ENCODE measurements around the gene SHISA4. TPM values are rescaled to one million over a fixed set of nuclear protein-coding genes. Genes with fewer than 3 reads are reported as not detected.

Gene SHISA4
- total and polyA plus RNA-seq, 2 donors (not counting 3 experiments of a cell fraction or from before 2014, with no cell fraction given) = 25.6 to 78.2 TPM

DNA sequence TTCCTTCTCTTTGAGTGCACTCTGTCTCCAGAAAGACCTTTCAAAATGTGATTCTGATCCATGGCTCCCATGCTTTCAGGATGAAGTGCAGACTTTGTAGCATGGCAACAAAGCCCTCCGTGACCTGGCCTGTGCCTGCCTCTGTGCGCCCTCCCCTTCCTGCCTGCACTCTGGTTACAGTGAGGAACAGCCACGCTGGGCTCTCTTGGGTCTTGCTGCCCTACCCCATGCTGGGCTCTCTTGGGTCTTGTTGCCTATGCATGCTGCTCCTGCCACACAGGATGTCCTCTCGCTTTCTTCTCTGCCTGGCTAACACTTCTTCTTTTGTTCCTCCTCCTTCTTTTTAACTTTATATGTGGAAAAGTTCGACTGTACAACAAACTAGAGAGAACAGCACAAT, 29.6 kb downstream of the SHISA4 start:
- BruUV-seq (replicated peaks) = no TSS peak
- no peak overlapping the region for H2AFZ ChIP-seq (ENCODE audit: low read depth, low read length)
- TF ChIP-seq JUN (IDR thresholded peaks at IDR 0.05; ENCODE audit: borderline replicate concordance, insufficient read depth, insufficient read length, low read depth) (no peak), POLR2AphosphoS5 (IDR thresholded peaks at IDR 0.05; ENCODE audit: insufficient read depth, low read depth, low read length) (no peak), CTCF (IDR thresholded peaks at IDR 0.05; ENCODE audit: extremely low read depth in 1 of 2, insufficient read depth in 1 of 2, low read depth in 1 of 2, low read length in 2 of 2) (no peak), EZH2 (IDR thresholded peaks at IDR 0.05; ENCODE audit: borderline replicate concordance, low read depth, low read length, severe bottlenecking) (no peak), GATA2 (IDR thresholded peaks at IDR 0.05; ENCODE audit: insufficient read depth, insufficient read length, low read depth, low read length) (no peak), MYC (IDR thresholded peaks at IDR 0.05; ENCODE audit: low read depth, low read length) (no peak), POLR2A (IDR thresholded peaks at IDR 0.05; ENCODE audit: low read depth, low read length) (no peak)
- TF ChIP-seq, protein P1, sequence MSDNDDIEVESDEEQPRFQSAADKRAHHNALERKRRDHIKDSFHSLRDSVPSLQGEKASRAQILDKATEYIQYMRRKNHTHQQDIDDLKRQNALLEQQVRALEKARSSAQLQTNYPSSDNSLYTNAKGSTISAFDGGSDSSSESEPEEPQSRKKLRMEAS (IDR thresholded peaks at IDR 0.05; ENCODE audit: insufficient read depth, insufficient read length) = no peak
- POLR2A ChIA-PET = no interaction called here
- H3K4me3 ChIP-seq (replicated peaks in 1 of 3; ENCODE audit: insufficient read depth in 1 of 3, low read depth in 1 of 3, low read length in 3 of 3) = no peak overlapping the region
- FAIRE-seq (no peak), DNase-seq (ENCODE audit: low read depth, low spot score) (no peak)
- intact Hi-C loops (cut with micrococcal nuclease) = no loop called here
- no peaks in the 10 kb centered on the region for H3K79me2 ChIP-seq (ENCODE audit: control insufficient read depth, insufficient read depth, low read length)
- no peak overlapping the region for H3K4me2 ChIP-seq (ENCODE audit: insufficient read depth, low read length)
- H3K36me3 ChIP-seq (ENCODE audit: control insufficient read depth in 2 of 2, extremely low read depth in 1 of 2, insufficient read depth in 2 of 2, low read length in 2 of 2) = no peaks in the 10 kb centered on the region
- H3K9me1 ChIP-seq (replicated peaks; ENCODE audit: control insufficient read depth, extremely low read depth, insufficient read depth, low read length) = no peaks in the 10 kb centered on the region
- no peaks in the 10 kb centered on the region for H4K20me1 ChIP-seq (replicated peaks; ENCODE audit: control insufficient read depth, extremely low read depth, insufficient read depth, low read length)
- H3K27ac ChIP-seq (ENCODE audit: insufficient read depth, low read depth, low read length) = no peak overlapping the region
- CTCF ChIA-PET = interaction anchor here (1.2 to 2.2 kb wide), 2 partner anchors 22 to 28 kb away, joined by 5 to 9 read pairs; partner anchors contain the start of gene LMOD1
- no peak overlapping the region for H3K9ac ChIP-seq (replicated peaks; ENCODE audit: extremely low read depth, insufficient read depth, low read length)
- peaks cover 19% of the 10 kb centered on the region for H3K4me1 ChIP-seq (ENCODE audit: control insufficient read depth, extremely low read depth, insufficient read depth, low read length)
- dilution Hi-C loops (cut with MboI; ENCODE audit: extremely low pct_ligation_motif_present, low sequenced_read_pairs) = no loop called here
- no peaks in the 10 kb centered on the region for H3K27me3 ChIP-seq (ENCODE audit: control insufficient read depth in 2 of 2, insufficient read depth in 2 of 2, low read length in 2 of 2)
- no peaks in the 10 kb centered on the region for H3K9me3 ChIP-seq (replicated peaks; ENCODE audit: control insufficient read depth, insufficient read depth, low read length)
